GM21576 (cell line): ENCODE results near the gene MAGEA1.
"Not testable (repeated sequence)": the region's sequence is repeated elsewhere in the genome, so short reads cannot be mapped to it uniquely, and the experiment has no call there.

Experiments
- ATAC-seq: cut with Tn5 transposase; IDR thresholded peaks from one replicate; pipeline ENCODE4 v1.9.1; 2021; ENCODE audit warnings: mild to moderate bottlenecking, moderate library complexity; ENCODE audit not compliant: unreplicated experiment

MAGEA1 gene, protein sequence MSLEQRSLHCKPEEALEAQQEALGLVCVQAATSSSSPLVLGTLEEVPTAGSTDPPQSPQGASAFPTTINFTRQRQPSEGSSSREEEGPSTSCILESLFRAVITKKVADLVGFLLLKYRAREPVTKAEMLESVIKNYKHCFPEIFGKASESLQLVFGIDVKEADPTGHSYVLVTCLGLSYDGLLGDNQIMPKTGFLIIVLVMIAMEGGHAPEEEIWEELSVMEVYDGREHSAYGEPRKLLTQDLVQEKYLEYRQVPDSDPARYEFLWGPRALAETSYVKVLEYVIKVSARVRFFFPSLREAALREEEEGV

DNA sequence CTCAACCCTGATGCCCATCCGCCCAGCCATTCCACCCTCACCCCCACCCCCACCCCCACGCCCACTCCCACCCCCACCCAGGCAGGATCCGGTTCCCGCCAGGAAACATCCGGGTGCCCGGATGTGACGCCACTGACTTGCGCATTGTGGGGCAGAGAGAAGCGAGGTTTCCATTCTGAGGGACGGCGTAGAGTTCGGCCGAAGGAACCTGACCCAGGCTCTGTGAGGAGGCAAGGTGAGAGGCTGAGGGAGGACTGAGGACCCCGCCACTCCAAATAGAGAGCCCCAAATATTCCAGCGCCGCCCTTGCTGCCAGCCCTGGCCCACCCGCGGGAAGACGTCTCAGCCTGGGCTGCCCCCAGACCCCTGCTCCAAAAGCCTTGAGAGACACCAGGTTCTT, at the start of gene MAGEA1:
Gene MAGEA1, plus strand, starts transcription at position 154 of the 400 bp plus-strand sequence. CDS start 3,106 bp downstream, outside the sequence.
- no peak for ATAC-seq

DNA sequence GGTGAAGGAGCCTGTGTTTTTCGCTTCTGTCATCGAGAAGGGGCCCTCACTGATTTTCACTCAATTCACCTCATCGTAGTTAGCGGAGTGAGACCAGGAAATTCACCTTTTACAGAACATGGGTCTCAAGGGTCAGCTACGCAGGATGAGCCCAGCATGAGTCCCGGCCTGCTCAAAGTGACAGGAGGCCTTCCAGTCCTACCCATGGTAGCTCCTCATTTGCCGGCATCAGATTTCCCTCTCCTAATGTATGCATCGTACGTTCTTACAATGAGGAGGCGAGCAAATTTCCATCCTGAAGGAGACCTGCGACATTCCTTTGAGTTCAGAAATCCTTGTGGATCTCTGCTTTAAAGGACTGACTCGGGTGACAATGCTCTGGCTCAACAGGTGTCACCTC, 46.2 kb upstream of the MAGEA1 start:
- ATAC-seq, result not testable (repeated sequence)

DNA sequence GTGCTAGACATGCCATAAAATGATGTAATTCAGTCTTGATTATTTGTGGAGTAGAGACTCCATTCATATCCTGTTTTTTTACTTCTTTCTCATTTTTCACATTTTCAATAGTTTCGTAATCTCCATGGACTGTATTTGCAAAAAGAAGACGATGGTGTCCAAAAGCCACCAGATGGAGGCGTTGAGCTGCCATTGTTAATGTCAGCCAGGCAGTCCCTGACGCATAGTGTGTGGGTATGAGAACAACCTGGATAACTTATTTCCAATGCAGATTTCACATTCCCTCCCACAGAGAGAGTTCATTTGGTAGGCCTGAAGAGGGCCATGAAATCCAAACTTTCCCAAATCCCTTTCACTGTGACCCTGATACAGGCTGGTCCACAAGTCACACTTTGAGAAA, 40.0 kb upstream of the MAGEA1 start:
- peak; percentile 46 for ATAC-seq

DNA sequence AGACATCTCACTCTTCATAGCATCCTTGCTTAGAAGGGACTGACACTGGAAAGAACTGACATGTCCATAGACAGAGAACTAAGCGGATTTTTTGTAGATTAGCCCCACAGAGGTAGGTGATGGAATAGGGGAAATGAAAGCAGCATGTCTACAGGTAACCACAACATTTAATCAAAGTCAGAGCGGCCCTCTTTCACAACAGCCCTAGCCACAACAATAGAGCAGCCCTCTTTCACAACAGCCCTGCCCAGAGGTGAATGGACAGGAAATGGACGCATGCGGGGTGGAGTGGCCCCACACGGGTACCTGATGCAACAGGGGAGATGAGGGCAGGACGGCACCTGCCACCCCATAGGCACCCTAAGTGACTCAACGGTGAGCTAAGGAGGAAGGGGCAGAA, 32.8 kb upstream of the MAGEA1 start:
- ATAC-seq, result not testable (repeated sequence)

DNA sequence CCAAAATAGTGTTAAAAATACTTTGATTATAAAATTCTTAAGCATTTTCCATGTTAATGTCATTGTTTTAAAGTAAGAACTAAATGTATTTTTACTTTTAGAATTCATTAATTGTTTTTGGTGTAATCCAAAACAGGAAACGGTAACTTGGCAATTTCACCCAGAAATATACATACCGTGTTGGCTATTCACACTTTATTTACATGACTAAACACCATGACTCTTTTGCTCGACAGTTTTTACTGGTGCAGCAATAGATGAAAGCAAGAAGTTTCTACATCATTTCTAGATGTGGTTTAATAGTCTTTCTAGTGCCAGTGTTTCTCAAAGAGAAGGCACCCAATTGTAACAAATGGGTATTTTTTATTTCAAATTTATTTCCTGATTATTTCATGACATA, 25.6 kb upstream of the MAGEA1 start:
- ATAC-seq, result no peak

DNA sequence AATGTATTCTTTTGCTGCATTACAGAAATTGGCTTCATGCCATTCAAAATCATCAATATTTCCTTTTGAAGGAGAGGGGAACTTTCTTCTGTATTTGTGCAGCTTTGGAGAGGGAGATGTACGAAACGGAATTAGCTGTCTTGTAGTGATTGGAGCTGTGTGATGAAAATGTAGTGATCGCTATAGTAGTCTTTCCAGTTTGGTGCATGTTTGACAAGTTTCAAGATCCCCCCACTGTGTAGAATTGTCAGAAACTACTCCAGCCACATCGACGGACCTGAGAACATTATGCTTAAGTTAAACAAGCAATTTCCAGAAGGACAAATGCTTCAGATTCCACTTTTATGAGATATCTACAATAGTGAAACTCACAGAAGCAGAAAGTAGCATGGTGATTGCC, 21.6 kb upstream of the MAGEA1 start:
- no peak for ATAC-seq

DNA sequence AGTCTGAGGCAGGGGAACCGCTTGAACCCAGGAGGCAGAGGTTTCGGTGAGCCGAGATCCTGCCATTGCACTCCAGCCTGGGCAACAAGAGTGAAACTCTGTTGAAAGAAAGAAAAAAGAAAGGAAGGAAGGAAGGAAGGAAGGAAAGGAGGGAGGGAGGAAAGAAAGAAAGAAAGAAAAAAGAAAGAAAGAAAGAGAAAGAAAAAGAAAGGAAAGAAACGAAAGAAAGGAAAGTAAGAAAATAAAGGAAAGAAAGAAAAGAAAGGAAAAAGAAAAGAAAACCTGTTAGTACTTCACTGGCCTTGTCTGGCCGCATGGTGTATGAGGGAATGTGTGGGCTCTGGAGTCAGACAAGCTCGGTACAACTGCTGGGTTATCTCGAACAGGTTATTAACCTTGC, 20.8 kb upstream of the MAGEA1 start:
- no peak for ATAC-seq

DNA sequence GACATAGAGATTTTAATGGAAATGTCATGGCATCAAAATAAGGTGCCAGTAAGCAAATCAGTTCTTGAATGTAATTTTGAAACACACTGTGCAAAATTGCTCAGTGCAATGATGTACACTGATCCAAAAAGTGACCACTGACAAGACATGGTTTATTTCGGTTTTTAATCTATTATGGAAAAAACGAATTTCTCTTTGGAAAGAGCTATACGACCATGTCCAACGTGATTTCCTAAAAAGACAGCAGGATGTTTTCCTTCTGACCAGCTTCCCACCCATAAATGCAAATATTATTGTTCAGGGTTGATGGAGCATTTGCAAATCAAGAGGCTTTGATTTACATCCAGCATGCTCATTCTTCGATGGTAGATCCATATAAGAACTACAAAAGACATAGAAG, 17.1 kb upstream of the MAGEA1 start:
- no peak for ATAC-seq

DNA sequence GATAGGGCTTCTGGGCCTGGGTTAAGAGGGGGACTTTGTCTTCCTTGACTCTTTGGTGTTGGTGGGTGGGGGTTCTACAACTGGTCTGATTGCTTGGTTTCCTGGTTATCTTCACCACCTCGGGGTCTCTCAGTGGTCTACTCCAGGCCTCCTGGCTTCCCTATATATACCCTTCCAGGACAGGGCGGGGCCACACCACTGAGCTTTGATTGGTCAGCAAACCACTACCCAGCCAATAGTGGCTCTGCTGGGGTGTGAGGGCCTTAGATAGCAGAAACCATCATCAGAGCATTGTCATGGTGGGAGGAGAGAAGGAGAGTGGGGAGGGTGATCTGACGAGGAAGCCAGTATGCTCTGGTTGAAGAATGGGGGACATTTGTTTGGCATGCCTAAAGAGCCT, 14.4 kb upstream of the MAGEA1 start:
- no peak for ATAC-seq

DNA sequence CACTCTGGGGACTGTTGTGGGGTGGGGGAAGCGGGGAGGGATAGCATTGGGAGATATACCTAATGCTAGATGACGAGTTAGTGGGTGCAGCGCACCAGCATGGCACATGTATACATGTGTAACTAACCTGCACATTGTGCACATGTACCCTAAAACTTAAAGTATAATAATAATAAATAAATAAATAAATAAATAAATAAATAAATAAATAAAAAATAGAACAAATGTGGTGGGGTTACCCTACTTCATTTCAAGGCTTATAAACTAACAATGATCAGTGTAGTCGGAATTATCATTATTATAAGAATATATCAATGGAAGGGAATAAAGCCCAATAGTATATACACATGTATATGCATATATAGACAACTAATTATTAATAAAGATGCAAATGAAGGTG, 10.7 kb upstream of the MAGEA1 start:
- ATAC-seq, result not testable (repeated sequence)

DNA sequence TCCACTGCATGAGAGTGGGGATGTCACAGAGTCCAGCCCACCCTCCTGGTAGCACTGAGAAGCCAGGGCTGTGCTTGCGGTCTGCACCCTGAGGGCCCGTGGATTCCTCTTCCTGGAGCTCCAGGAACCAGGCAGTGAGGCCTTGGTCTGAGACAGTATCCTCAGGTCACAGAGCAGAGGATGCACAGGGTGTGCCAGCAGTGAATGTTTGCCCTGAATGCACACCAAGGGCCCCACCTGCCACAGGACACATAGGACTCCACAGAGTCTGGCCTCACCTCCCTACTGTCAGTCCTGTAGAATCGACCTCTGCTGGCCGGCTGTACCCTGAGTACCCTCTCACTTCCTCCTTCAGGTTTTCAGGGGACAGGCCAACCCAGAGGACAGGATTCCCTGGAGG, 2.7 kb downstream of the MAGEA1 start:
- no peak for ATAC-seq

DNA sequence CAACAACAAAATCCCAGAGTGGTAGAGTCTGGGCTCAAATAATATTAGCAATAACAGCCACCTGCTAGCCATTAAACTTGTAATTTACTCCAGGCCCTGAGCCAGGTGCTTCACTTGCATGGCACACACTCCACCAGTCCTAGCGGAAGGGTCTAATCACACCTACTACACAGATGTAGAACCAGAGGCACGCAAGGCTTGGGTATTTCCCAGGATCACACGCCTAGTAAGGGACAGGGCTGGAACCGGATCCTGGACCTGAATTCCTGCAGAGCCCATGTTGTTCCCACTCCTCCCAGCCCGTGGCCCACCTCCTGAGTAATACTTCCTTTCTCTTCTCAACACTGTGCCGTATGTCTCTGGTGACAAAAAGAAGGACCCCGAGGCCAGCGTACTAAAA, 5.7 kb downstream of the MAGEA1 start:
- no peak for ATAC-seq

DNA sequence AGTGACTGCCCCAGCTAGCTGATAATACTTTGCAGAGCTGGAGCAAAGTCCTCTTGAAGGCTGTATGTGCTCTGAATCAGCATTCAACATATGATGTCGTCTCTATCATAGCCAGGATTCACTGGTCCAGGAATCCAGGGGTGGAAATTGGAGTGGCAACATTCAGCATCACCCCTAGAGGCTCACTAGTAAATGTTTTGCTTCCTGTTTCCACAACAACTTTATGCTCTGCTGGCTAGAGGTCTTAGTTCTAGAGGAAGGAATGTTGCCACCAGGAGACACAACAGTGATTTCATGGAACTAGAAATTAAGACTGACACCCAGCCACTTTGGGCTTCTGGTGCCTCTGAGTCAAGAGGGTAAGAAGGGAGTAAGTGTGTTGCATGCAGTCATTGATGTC, 11.3 kb downstream of the MAGEA1 start:
- ATAC-seq, result no peak

DNA sequence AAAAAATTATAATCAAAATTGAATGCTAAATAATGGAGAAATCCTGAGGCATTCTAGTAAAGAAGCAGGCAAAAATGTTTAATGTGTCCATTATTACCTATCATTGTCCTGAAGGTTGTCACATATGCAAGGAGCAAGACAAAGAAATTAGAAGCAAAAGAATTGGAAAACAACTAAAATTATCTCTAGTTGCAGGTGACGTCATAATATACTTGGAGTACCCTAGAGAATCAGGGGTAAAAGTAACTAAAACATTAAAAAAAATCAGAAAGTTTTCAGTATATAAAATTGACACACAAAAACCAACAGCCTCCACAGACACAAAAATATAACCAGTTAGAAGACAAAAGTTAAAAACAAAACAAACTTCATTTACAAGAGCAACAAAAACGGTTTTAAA, 21.4 kb downstream of the MAGEA1 start:
- ATAC-seq, result no peak

DNA sequence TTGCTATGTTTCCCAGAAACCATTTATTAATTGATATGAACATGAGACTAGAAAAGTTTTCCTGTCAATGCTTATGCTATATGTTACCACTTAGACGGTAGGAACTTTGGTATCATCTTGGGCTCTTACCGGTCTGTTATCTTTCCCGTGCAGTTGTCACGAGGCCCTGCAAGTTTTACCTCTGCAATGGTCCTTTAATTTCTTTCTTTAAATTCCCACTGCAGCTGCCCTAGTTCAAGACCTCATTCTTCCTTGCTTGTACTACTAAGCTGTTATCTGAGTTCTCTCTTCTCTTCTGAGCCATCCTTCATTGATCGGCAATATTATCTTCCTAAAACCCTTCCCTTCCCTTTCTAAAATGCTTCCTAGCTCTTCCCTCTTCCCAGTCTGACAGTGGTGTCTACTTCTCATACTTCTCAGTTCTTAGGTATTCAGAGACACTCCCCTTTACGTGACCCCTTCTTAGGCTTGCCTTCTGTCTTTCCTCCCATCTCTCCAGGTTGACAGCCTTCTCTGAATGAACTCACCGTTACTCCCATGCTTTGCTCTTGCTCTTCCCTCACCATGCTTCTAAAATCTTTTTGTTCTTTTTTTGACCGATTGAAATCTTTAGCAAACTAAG, 27.5 kb downstream of the MAGEA1 start:
- ATAC-seq, result no peak

DNA sequence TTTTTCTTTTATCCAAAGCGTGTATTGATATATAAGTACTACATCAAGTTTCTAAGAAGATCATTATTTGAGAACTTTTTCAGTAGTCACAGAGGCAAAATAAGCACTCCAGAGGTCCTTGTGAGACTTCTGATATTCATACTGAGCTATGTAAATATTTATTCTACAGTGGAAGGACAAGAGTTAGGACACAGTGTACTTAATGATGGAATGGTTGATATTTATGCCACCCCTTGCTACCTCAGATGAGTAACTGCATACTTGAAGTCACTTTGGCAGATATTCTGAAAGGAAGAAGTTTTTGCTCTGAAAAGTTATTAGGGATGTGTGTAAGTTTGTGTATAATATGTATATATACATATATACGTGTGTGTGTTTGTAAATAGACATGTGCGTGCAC, 30.3 kb downstream of the MAGEA1 start:
- no peak for ATAC-seq

DNA sequence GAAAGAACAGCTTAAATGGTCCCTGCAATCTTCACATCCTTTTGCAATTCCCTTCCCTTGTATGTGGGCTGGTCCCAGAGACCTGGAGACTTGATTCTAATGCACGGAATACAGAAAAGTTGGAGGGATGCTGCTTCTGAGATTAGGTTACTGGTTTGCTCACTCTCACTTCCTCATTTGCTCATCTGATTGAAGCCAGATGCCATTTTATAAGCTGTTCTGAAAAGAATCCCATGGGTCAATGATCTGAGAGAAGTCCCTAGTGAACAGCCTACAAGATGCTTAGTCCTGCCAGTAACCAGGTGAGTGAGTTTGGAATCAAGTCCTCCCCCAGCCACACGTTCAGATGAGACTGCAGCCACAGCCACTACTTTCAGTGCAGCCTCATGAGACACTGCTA, 35.9 kb downstream of the MAGEA1 start:
- ATAC-seq, result no peak

DNA sequence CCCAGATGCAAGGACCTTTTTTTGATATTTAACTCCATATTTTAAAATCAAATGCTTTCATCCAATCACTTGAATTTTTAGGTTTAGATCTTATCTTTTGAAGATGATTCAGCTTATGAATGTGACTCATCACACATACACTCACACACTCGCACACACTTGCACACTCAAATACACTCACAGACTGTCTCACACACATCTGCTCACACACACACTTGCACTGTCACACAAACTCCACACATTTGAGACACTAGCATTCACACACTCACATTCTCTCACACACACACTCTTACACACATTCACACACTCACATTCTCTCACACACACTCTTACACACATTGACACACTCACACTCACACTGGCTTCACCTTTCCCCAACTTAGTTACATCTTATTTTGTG, 37.8 kb downstream of the MAGEA1 start:
- no peak for ATAC-seq

DNA sequence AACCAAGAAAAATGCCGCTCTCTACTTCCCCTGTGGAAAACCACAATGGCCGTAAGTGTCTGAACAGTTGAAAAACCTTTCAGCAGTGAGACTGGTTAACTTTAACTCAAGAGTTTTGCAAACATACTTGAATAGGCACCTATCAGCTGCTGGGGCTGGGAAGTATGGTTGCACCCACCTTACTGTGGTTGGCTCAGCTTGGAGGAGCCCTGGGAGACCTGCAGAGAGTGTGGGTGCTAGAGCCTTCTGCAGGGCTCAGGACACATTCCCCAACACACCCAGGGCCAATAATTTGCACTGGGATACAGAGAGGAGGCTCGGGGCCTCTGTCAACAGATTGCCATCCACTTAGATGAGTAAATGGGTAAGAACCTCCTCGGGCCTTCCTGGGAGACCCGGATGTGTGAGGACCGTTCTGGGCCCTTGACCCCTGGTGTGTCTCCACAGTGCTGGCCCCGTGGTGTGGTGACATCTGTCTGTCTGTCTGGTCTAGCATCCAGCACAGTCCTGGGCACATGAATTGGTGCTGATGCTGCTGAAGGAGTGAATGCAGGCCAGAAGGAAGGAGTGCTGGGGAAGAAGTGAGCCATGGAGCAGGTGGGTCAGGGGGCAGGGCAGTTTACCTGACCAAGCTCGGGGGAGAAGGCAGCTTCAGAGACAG, 46.5 kb downstream of the MAGEA1 start:
- ATAC-seq, result no peak

DNA sequence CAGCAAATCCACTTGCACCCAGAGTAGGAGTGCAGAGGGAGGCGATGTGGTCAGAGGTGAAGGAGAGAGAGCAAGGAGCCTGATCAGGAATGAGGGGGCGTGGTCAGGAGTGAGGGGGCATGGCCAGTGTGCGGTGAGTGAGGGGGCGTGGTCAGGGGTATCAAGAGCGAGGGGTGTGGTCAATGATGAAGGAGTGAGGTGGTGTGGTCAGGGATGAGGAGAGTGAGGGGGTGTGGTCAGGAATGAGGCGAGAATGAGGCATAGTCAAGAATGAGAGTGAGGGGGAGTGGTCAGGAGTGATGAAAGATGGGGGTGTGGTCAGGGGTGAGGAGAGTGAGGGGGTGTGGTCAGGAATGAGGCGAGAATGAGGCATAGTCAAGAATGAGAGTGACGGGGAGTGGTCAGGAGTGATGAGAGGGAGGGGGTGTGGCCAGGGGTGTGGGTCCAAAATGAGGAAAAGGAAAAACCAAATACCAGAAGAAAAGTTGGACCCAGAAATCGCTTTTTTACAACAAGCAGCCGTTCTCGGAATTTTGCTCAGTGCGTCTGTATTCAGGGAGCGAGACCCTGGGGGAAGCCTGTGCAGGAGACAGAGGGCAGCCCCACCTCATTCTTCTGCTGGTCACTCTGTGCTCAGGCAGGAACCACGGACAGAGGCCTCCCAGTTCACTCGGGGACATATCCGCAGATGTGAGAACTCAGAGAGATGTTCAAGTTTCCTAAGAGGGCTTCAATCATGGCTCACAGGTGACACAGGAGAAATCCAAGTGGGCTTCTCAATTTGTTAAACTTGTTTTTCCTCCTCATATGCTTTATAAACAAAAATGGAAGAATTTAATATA, 47.5 kb downstream of the MAGEA1 start:
- no peak for ATAC-seq
